ENCODE measurements around the gene C11orf42. TPM values are rescaled to one million over a fixed set of nuclear protein-coding genes. Genes with fewer than 3 reads are reported as not detected.

C11orf42 gene
- total RNA-seq, 1 experiment from 2014 or later = not detected

- Histone ChIP-seq H3K4me1 (ENCODE audit: insufficient read depth, low read length) (peaks cover 22% of the 10 kb centered on the region), H3K9ac (ENCODE audit: low read length) (no peak overlapping the region), H4K20me1 (ENCODE audit: low read length) (peaks cover 9% of the 10 kb centered on the region; the same call in 1 of the 2 replicates), H2AFZ (ENCODE audit: low read length) (no peak overlapping the region), H3K4me2 (ENCODE audit: low read length) (no peak overlapping the region), H3K27ac (ENCODE audit: low read length) (no peak overlapping the region), H3K9me3 (ENCODE audit: low read length) (no peaks in the 10 kb centered on the region), H3K27me3 (ENCODE audit: low read length) (no peaks in the 10 kb centered on the region), H3K9me2 (replicated peaks; ENCODE audit: low read length) (no peaks in the 10 kb centered on the region), H3K36me3 (ENCODE audit: low read depth, low read length) (peaks cover 36% of the 10 kb centered on the region), H3K79me2 (ENCODE audit: low read length) (no peaks in the 10 kb centered on the region), H3F3A (ENCODE audit: low read length, unreplicated experiment) (no peaks in the 10 kb centered on the region), H3K4me3 (ENCODE audit: low read length) (no peak overlapping the region)
- no TSS peak for BruUV-seq (replicated peaks)
- ChIA-PET CTCF (no interaction called here), POLR2A (ENCODE audit: unreplicated experiment) (no interaction called here)
- intact Hi-C loops (cut with micrococcal nuclease) = no loop called here
- DNase-seq = no peak
- no peak for ATAC-seq
- no peak for TF ChIP-seq EZH2phosphoT487 (IDR thresholded peaks at IDR 0.05; ENCODE audit: borderline replicate concordance, low read length)
- TF ChIP-seq EZH2 (IDR thresholded peaks at IDR 0.05; ENCODE audit: low read length, unreplicated experiment) = no peak
- no peak for TF ChIP-seq CTCF (conservative IDR thresholded peaks at IDR 0.05; ENCODE audit: low read depth, low read length)
These were observed 11.1 kb downstream of the C11orf42 start for GRCh38 chr11:6216501-6216900.

- Histone ChIP-seq H3K9me2 (replicated peaks; ENCODE audit: low read length) (no peaks in the 10 kb centered on the region), H3F3A (ENCODE audit: low read length, unreplicated experiment) (no peaks in the 10 kb centered on the region), H3K9ac (ENCODE audit: low read length) (no peak overlapping the region), H4K20me1 (ENCODE audit: low read length) (peaks cover 9% of the 10 kb centered on the region; the same call in 1 of the 2 replicates), H3K9me3 (ENCODE audit: low read length) (no peaks in the 10 kb centered on the region), H3K4me2 (ENCODE audit: low read length) (no peak overlapping the region), H3K4me1 (ENCODE audit: insufficient read depth, low read length) (peaks cover 22% of the 10 kb centered on the region), H3K4me3 (ENCODE audit: low read length) (no peak overlapping the region), H2AFZ (ENCODE audit: low read length) (no peak overlapping the region), H3K36me3 (ENCODE audit: low read depth, low read length) (peaks cover 46% of the 10 kb centered on the region), H3K79me2 (ENCODE audit: low read length) (no peaks in the 10 kb centered on the region), H3K27ac (ENCODE audit: low read length) (no peak overlapping the region), H3K27me3 (ENCODE audit: low read length) (no peaks in the 10 kb centered on the region)
- DNase-seq (no peak), ATAC-seq (no peak)
- intact Hi-C loops (cut with micrococcal nuclease) = no loop called here
- no TSS peak for BruUV-seq (replicated peaks)
- POLR2A ChIA-PET (ENCODE audit: unreplicated experiment) = no interaction called here
- no peak for TF ChIP-seq CTCF (conservative IDR thresholded peaks at IDR 0.05; ENCODE audit: low read depth, low read length)
- TF ChIP-seq EZH2 (IDR thresholded peaks at IDR 0.05; ENCODE audit: low read length, unreplicated experiment) = no peak
- no peak for TF ChIP-seq EZH2phosphoT487 (IDR thresholded peaks at IDR 0.05; ENCODE audit: borderline replicate concordance, low read length)
- CTCF ChIA-PET = no interaction called here
These were observed 12.4 kb downstream of the C11orf42 start for GRCh38 chr11:6217722-6218121.

- Histone ChIP-seq H4K20me1 (ENCODE audit: low read length) (peaks cover 9% of the 10 kb centered on the region; the same call in 1 of the 2 replicates), H3K9me2 (replicated peaks; ENCODE audit: low read length) (no peaks in the 10 kb centered on the region), H3K4me2 (ENCODE audit: low read length) (peak overlapping the region; percentile 63), H3F3A (ENCODE audit: low read length, unreplicated experiment) (no peaks in the 10 kb centered on the region), H3K27ac (ENCODE audit: low read length) (peak overlapping the region; percentile 69), H3K36me3 (ENCODE audit: low read depth, low read length) (peaks cover 51% of the 10 kb centered on the region), H3K4me3 (ENCODE audit: low read length) (no peak overlapping the region), H3K9ac (ENCODE audit: low read length) (no peak overlapping the region), H3K27me3 (ENCODE audit: low read length) (no peaks in the 10 kb centered on the region), H3K79me2 (ENCODE audit: low read length) (no peaks in the 10 kb centered on the region), H2AFZ (ENCODE audit: low read length) (no peak overlapping the region), H3K9me3 (ENCODE audit: low read length) (no peaks in the 10 kb centered on the region), H3K4me1 (ENCODE audit: insufficient read depth, low read length) (peaks cover 22% of the 10 kb centered on the region)
- no TSS peak for BruUV-seq (replicated peaks)
- intact Hi-C loops (cut with micrococcal nuclease) = loop anchor here (1.0 kb wide), 2 partner anchors 15 to 27 kb away; partner anchors contain the start of gene FHIP1B
- ATAC-seq (peak; percentile 99), DNase-seq (peak; percentile 89)
- CTCF ChIA-PET = no interaction called here
- no peak for TF ChIP-seq CTCF (conservative IDR thresholded peaks at IDR 0.05; ENCODE audit: low read depth, low read length)
- no peak for TF ChIP-seq EZH2 (IDR thresholded peaks at IDR 0.05; ENCODE audit: low read length, unreplicated experiment)
- no peak for TF ChIP-seq EZH2phosphoT487 (IDR thresholded peaks at IDR 0.05; ENCODE audit: borderline replicate concordance, low read length)
- POLR2A ChIA-PET (ENCODE audit: unreplicated experiment) = no interaction called here
These were observed 14.0 kb downstream of the C11orf42 start for GRCh38 chr11:6219359-6219758.

Measured in PC-3 (cell line).